Psoas muscle (tissue), 8 donors: ENCODE results near the gene TACC3. TPM values are rescaled to one million over a fixed set of nuclear protein-coding genes. Genes with fewer than 3 reads are reported as not detected.
A peak's percentile ranks its signal among the peaks of the same experiment; 100 is the strongest.

Experiments
- ATAC-seq, 4 donors: fragments of 200-7000 bp; cut with Tn5 transposase; one replicate each; pipeline ENCODE4 v1.9.1; 2020; ENCODE audit warnings: moderate library complexity in 3 of 4, mild to moderate bottlenecking in 2 of 4
- DNase-seq, 2 donors: peaks; one replicate each; pipeline ENCODE4 v3.0.0-alpha.2; 2020
- H3K27ac ChIP-seq: fragments of 200-600 bp; one replicate; pipeline ENCODE4 v1.8.0; 2022
- H3K27me3 ChIP-seq, 3 donors: fragments of 200-600 bp in 1 of 3; one replicate each; pipeline versions ENCODE4 v1.6.1 to v1.8.0; 2013 to 2022; ENCODE audit warnings: low read length in 2 of 3, mild to moderate bottlenecking in 2 of 3, moderate library complexity in 1 of 3; ENCODE audit not compliant: insufficient read depth in 3 of 3
- H3K36me3 ChIP-seq, 2 donors: fragments of 200-600 bp in 1 of 2; one replicate each; pipeline versions ENCODE4 v1.6.1 to v1.8.0; 2013 to 2022; ENCODE audit warnings: low read depth in 1 of 2, mild to moderate bottlenecking in 1 of 2, moderate library complexity in 1 of 2; ENCODE audit not compliant: insufficient read depth in 1 of 2
- H3K4me1 ChIP-seq: fragments of 200-600 bp; one replicate; pipeline ENCODE4 v1.8.0; 2022
- H3K4me3 ChIP-seq: fragments of 200-600 bp; one replicate; pipeline ENCODE4 v1.8.0; 2022; ENCODE audit warnings: mild to moderate bottlenecking
- H3K9me3 ChIP-seq: fragments of 200-600 bp; one replicate; pipeline ENCODE4 v1.8.0; 2022
- whole genome bisulfite sequencing, 3 donors: extraction: QIAGEN DNeasy Blood & Tissue Kit; methylation state at CpG; one replicate each; pipeline versions ENCODE4 v1.1.6 to v1.1.7; 2013; 5-methylcytosine and 5-hydroxymethylcytosine counted together
- intact Hi-C, 2 donors: fragments of 100-400 bp; cut with DNase I; formaldehyde crosslinking; loops; one replicate each; pipeline versions ENCODE4 v1.11.0 to v1.14.2; 2022
- polyA plus RNA-seq, 3 donors: library from polyadenylated mRNA; stranded (reverse); fragments of 200-250 nt; gene quantifications; one replicate each; pipeline ENCODE4 v1.2.3, GENCODE V29; 2013
- total RNA-seq, 4 donors: library from RNA; stranded (reverse); fragmentation: NEBNext Ultra II Directional in 2 of 4; extraction: Animal tissue kit (Norgen Biotek cat#: 25700) in 2 of 4; gene quantifications; one replicate each; pipeline versions ENCODE4 v1.2.1 to v1.2.4, GENCODE V29; 2021 to 2023
- TF ChIP-seq, protein P1 (sequence below): fragments of 200-600 bp; IDR thresholded peaks from one replicate; pipeline ENCODE4 v1.8.0; 2022; ENCODE audit warnings: antibody characterized with exemption
- donor health status: healthy with polysubstance abuse.
- donor health status: DM: no; HTN: no; CAD: no; lungs with moderate emphysema.
- donor health status: Bipolar disorder and iron deficiency.
- donor health status: healthy.
- donor health status: DM: yes; HTN: yes; CAD: no.
- donor health status: DM: no; HTN: no; CAD: no.
- donor health status: DM: no; HTN: no; CAD: no.
- donor health status: DM: yes; HTN: yes; CAD: no.

Gene TACC3
- total and polyA plus RNA-seq, 7 donors = 2.2 to 4.8 (median 2.9) TPM

DNA sequence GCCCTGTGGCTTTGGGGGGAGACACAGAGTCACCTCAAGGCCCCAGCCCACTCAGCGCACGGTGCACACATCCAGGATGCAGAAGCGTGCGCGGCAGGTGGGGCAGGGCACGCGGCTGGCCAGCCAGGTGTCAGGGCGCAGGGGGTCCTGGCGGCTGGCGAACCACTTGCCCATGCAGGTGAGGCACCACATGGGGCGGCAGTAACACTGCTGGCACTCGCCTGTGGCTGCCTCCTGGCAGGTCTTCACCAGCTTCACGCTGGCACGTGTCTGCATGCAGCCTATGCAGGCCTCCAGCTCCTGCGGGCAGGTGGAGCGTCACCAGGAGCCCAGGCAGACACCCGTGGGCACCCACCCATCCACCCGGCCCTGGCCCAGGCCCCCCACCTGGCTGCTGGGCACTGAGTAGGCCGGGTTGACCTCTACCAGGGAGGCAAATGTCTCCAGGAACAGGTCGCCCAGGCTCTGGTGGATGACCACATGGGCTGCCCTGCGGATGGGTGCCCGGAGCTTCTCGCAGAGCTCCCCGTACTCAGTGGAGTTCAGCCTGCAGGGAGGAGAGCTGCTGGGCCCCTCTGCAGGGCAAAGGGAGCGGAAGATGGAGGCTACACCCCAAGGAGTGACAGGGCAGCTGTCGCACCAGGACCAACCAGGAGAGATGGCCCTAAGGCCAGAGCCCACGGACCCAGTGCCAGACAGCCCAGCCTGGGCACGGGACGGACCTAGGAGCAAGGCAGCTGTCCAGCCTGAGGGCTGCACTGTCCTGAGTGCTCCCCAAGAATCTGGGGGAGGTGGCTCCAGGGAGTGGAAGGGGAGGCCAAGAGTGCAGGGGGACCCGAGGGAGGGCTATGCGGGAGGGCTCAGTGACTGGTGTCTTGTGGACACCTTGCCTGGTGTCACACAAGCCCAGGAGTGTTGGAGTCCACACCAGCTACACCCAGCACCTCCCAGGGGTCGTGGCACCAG lies 3.9 kb upstream of the TACC3 start:
- DNase-seq (no peak), ATAC-seq (no peak)
- TF ChIP-seq, protein P1, sequence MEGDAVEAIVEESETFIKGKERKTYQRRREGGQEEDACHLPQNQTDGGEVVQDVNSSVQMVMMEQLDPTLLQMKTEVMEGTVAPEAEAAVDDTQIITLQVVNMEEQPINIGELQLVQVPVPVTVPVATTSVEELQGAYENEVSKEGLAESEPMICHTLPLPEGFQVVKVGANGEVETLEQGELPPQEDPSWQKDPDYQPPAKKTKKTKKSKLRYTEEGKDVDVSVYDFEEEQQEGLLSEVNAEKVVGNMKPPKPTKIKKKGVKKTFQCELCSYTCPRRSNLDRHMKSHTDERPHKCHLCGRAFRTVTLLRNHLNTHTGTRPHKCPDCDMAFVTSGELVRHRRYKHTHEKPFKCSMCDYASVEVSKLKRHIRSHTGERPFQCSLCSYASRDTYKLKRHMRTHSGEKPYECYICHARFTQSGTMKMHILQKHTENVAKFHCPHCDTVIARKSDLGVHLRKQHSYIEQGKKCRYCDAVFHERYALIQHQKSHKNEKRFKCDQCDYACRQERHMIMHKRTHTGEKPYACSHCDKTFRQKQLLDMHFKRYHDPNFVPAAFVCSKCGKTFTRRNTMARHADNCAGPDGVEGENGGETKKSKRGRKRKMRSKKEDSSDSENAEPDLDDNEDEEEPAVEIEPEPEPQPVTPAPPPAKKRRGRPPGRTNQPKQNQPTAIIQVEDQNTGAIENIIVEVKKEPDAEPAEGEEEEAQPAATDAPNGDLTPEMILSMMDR = no peak
- intact Hi-C loops = no loop called here
- WGBS, 3 donors = 83 to 88% (median 84%) methylated on average over 30 to 32 of the region's 32 CpGs
- Histone ChIP-seq H3K4me3 (no peak overlapping the region), H3K36me3 (peaks cover 0 to 25% of the 10 kb centered on the region in 2 donors), H3K27ac (no peak overlapping the region), H3K27me3 (no peaks in the 10 kb centered on the region), H3K9me3 (no peaks in the 10 kb centered on the region), H3K4me1 (peaks cover 48% of the 10 kb centered on the region)

DNA sequence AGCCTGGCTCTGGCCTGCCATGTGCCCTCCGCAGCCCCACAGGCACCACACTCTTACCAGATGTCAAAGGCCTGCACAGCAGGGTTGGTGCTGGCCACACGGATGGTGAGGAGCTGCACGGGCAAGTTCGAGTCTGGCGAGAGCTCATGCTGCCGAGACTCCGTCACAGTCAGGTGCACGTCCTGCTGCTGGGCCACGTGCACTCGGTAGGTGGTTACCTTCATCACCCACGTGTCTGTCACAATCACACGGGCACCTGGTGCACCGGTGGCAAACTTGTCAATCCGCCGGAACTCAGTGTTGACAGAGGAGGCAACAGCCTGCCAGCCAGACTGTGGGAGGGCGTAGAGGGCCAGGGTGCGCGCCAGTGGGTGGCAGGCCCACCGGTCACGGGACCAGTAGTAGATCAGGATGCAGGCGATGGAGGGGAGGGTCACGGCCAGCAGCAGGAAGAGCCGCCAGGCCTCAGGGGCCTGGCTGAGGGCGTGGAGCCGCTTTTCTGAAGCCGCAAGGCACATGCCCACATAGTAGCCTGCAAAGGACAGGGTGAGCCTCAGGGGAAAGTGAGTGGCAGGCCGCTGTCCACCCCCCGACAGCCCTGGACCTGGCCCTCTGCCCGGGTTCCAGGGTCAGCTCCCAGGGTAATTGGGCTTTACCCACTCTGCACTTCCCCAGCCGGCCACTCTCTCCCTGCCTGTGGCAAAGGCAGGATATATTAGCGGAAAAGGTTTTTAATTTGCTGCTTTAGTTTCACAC lies 3.0 kb upstream of the TACC3 start:
- peaks cover 0 to 25% of the 10 kb centered on the region in 2 donors for H3K36me3 ChIP-seq
- intact Hi-C loops = no loop called here
- TF ChIP-seq, protein P1 = no peak
- no peak overlapping the region for H3K27ac ChIP-seq
- no peaks in the 10 kb centered on the region for H3K27me3 ChIP-seq
- H3K4me1 ChIP-seq = peaks cover 52% of the 10 kb centered on the region
- WGBS, 3 donors = 70 to 77% (median 75%) methylated on average over 30 to 31 of the region's 31 CpGs
- ATAC-seq (no peak), DNase-seq (no peak)
- H3K9me3 ChIP-seq = no peaks in the 10 kb centered on the region
- H3K4me3 ChIP-seq = no peak overlapping the region

DNA sequence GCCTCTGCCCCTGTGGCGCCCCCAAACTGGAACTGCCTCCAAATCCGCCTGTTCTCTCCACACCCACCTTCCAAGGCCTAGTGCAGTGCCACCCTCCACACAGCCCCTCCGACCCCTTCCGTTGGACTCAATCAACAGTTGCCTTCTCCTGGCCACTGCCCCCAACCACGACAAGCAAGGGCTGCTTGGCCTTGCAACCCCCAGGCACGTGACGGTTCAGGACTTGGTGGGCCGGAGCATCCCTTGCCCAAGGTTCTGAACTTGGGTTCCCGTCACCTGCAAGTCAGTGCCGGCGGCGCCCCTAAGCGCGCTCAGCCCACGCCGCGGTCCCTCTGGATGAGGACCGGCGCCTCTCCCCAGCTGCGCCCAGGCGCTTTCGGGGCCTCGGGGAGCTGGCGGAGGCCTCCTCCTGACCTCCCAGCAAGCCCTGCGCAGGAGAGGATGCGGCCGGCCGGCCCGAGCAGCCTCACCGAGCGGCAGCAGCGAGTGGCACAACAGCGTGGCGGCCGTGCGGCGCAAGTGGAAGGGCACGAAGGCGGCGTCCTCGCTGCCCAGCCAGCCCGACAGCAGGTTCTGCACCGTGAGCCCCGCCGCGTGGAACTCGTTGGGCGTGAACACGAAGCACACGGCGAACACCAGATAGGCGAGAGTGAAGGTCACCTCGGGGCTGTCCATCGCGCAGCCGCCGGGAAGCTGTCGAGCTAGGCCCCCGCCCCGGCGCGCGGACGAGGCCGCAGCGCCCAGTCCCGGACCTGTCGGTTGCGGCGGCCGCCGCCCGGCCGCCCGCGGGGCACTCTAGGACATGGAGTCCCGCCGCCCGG lies 948 bp upstream of the TACC3 start:
- Histone ChIP-seq H3K27ac (peak overlapping the region; percentile 82), H3K4me3 (peak overlapping the region; percentile 84), H3K36me3 (peaks cover 0 to 36% of the 10 kb centered on the region in 2 donors), H3K27me3 (no peaks in the 10 kb centered on the region), H3K4me1 (peaks cover 41% of the 10 kb centered on the region), H3K9me3 (no peaks in the 10 kb centered on the region)
- intact Hi-C loops = no loop called here
- peak; percentile 17 to 42 (median 39) for ATAC-seq
- peak; percentile 56 to 75 for DNase-seq
- TF ChIP-seq, protein P1 = no peak
- 1 to 3% (median 1%) methylated on average over 49 to 79 of the region's 79 CpGs for WGBS, 3 donors

DNA sequence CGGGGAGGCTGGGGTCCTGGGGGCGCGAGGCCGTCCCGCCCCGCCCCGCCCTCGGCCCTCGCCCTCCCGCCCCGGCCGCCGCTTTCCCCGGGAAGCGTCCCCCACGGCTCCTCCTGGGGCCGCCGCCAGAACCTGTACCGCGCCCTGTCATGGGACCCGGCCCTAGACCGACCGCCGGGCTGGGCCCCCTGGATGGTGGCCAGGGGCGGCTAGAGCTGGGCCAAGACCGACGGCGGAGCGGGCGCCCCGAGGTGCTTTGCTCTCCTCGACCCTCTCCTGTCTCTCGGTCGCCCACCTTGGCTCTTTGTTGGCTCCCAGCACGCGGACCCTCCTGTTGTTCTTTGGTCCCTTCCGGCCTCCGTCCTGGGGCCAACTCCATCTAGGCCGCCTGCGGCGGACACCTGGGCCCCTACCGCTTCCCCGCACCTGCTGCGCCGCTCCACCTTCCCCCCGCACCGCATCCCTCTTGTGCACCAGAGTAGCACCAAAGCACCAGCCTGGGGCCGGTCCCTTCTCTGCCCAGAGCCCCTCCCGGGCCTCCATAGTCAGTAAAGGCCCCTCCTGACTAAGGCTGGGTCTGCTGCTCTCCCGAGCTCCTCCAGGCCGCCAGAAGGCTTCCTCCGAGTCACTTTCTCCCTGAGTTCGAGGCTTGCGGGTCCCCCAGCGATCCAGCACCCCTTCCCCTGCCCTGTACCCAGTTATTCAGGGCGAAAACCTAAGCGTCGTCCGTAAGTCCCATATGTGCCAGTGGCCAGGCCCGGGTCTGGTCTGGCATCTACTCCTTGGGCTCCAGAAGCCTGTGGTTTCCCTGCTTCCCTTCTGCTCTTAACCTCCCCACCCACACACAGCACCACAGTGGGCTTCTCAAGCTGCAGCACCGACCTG lies 587 bp downstream of the TACC3 start:
- TF ChIP-seq, protein P1 = no peak
- Histone ChIP-seq H3K27ac (peak overlapping the region; percentile 82), H3K27me3 (no peaks in the 10 kb centered on the region), H3K9me3 (no peaks in the 10 kb centered on the region), H3K36me3 (peaks cover 0 to 36% of the 10 kb centered on the region in 2 donors), H3K4me1 (peaks cover 37% of the 10 kb centered on the region), H3K4me3 (peak overlapping the region; percentile 84)
- 4 to 8% (median 5%) methylated on average over 44 to 61 of the region's 61 CpGs for WGBS, 3 donors
- ATAC-seq (no peak), DNase-seq (no peak)
- intact Hi-C loops = loop anchor here in 1 of 2 donors (2.0 kb wide), 1 partner anchor 369 kb away; no protein-coding TSS in a partner anchor
